NCI-H69 (cell line): ENCODE data around the gene GSTP1.
"Not testable (repeated sequence)": the region's sequence is repeated elsewhere in the genome, so short reads cannot be mapped to it uniquely, and the experiment has no call there.

Experiments used
- DNase-seq: peaks from one replicate; lab custom pipeline; 2025; lab: John Stamatoyannopoulos, UW

Gene GSTP1

GRCh38 chr11:67597963-67598362, 14.4 kb downstream of the GSTP1 start:
- DNase-seq, result not testable (repeated sequence)

DNA sequence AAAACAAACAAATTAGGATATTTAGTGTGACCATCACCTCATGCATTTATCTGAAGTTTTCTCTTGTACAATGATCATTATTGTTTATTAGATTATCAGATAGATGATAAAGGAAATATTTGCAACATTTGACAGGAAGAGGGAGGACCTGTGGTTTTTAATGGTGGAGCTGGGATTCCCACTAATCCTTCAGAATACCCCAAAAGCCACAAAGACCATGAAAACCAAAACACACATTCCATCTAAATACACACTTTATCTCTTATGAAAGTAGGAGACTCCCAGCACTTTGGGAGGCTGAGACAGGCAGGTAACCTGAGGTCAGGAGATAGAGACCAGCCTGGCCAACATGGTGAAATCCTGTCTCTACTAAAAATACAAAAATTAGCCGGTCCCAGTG, 15.5 kb downstream of the GSTP1 start:
- DNase-seq, result no peak

GRCh38 chr11:67600324-67601029, 16.9 kb downstream of the GSTP1 start:
- no peak for DNase-seq

- no peak for DNase-seq
Observed at GRCh38 chr11:67601098-67601497, 17.5 kb downstream of the GSTP1 start.

DNA sequence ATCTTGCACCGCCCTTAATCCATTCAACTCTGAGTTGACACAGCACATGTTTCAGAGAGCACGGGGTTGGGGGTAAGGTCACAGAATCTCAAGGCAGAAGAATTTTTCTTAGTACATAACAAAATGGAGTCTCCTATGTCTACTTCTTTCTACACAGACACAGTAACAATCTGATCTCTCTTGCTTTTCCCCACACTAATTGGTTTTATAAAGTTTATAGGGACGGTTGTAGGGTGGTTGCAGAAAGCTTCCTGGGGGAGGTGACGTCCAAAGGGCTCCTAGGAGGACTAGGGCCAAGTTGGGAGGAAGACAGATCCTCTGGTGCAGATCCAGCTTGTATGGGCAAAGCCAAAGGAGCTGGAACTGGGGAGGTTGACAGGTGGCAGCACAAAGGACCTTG, 20.5 kb downstream of the GSTP1 start:
- DNase-seq, result not testable (repeated sequence)

DNA sequence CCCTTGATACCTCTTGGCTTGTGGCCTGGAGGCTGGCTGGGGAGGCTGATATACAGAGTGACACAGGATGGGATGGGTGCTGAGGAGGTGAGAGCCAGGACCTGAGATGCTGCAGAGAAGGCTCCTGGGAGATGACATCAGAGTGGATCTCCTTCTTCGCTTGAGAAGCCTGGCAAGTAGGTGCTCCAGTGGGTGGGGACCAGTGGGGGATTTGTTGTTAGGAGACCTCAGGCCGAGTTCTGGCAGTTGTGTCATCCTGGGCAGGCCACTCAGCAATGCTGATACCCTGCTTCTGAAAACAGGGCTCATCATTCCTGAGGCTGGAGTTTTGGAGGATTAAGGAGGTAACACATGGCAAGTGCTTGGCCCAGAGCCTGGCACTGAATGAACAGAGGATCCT, 21.2 kb downstream of the GSTP1 start:
- no peak for DNase-seq

GRCh38 chr11:67605231-67606011, 21.8 kb downstream of the GSTP1 start:
- DNase-seq, result no peak

- DNase-seq, result no peak
Observed at GRCh38 chr11:67606093-67606491, 22.5 kb downstream of the GSTP1 start.

DNA sequence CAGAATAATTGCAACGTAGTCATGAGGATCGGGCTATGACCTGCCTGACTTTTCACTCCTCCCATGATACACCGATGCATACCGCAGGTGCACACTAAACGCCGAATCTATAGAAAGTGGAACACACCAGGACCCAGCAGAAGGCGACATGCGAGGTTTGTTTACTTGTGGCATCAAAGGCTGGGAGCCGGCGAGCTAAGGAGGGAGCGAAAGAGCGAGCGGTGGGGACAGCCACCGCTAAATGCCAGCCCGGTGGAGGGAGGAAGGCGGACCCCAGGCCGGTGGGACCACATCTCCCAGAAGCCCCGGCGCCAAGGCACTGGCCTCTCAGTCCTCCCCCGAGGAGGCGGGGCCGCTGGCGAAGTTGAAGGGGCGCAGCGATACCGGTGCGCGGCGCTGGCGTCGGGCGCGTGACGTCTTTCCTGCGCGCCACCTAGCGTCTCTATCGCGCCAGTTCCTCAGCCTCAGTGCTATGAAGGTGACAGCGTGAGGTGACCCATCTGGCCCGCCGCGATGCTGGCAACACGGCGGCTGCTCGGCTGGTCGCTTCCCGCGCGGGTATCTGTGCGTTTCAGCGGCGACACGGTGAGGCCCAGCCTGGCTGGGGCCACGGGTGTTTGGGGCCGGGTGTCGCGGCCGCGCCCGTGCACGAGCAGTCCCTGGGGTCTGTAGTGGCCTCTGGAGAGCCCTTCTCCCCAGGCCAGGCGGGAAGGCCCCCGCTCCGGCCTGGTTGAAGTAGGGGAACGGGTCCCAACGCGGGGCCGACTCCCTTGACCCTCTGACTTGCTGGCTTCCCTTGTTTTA, 23.1 kb downstream of the GSTP1 start, which contains the start of gene NDUFV1:
Gene NDUFV1 (plus strand): TSS at position 445 of the 804 bp plus-strand sequence. CDS start 69 bp downstream, at position 514.
- peak; percentile 99 for DNase-seq

DNA sequence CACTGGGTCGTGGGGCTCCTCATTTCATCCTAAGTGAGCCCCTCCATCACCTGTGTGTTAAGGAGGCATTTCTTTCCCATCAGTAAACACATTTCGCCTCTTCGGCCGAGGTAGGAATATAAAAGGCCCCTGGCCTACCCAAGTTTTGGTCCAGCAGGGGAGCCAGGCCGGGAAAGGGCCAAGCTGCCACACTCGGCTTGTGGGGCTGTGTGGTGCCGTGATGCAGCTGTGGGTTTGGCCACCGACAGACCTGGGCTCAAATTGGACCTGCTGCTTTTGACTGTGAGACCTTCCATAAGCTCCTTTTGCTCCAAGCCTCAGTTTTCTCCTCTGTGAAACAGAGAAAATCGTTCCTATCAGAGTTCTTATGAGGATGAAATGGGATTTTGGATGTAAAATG, 23.9 kb downstream of the GSTP1 start:
- no peak for DNase-seq

GRCh38 chr11:67608486-67608885, 24.9 kb downstream of the GSTP1 start:
- DNase-seq, result no peak

- no peak for DNase-seq
Observed at GRCh38 chr11:67609316-67609715, 25.7 kb downstream of the GSTP1 start.

- no peak for DNase-seq
Observed at GRCh38 chr11:67610302-67610868, 26.8 kb downstream of the GSTP1 start.

GRCh38 chr11:67611165-67611564, 27.6 kb downstream of the GSTP1 start:
- no peak for DNase-seq

GRCh38 chr11:67611704-67612587, 28.3 kb downstream of the GSTP1 start:
- DNase-seq, result no peak

DNA sequence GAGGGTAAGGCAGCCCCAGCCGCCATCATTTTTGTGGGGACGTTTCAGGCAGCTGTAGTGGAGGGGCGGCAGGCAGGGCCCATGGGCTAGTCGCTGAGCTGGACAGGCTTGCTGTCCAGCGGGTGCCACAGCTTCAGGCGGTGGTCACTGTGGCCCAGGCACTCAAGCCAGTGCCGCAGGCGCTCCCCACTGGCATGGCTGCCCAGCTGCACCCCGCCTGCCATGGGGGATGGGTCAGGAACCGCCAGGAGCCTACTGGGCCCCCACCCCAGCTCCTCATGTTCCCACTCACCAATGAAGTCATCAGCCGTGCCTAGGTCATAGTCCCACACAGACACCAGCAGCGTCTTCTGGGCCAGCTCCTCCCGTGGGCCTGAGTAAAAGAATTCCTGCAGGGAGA, 29.1 kb downstream of the GSTP1 start:
- DNase-seq, result no peak

- DNase-seq, result no peak
Observed at GRCh38 chr11:67613313-67613959, 29.8 kb downstream of the GSTP1 start.

GRCh38 chr11:67613960-67614715, 30.5 kb downstream of the GSTP1 start:
- peak; percentile 58 for DNase-seq

DNA sequence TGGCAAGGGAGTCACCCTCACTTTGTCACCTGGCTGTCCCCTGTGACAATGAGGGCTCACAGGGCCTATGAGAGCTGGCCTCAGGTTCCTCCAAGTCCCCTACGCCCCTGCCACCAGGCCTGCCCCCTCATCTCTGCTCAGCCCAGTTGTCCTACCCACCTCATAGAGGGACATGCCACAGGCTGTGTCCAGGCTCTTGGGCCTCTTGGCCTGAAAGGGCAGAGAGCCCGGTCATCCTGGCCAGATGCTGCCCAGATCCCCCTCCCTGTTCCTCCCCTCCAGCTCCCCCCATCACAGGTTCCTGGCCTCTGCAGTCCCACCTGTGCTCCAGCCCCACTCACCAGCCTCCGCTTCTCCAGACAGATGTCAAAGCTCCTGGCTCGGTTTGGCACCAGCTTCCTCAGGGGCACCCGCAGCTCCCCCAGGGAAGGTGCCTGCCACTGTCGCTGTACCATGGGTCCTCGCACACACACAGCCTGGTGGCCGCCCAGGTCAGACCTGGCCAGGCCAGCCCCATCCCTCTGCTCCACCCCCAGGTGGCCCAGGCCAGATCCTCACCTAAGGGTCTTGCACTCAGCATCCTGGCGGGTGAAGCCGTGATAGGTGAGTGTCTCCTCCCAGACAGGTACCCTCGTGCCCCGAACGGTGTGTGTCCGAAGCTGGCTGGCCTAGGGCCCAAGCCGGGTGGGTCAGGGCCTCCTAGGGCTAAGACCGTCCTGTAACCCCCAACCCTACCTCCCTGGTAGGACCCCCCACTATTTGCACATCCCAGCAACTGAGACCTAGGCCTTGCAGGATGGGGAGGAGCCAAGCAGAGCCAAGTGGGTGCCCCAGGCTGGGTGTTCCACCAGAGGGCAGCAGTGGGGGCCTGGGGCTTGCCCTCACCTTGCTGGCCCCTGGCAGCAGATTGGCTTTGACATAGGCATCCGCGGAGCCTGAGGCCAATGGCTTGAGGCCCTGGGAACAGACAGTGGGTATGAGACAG, 31.4 kb downstream of the GSTP1 start:
- DNase-seq, result peak; percentile 47
